ENCODE results near the gene ADAMTSL5. TPM values are rescaled to one million over a fixed set of nuclear protein-coding genes. Genes with fewer than 3 reads are reported as not detected.

ADAMTSL5 gene
- total and polyA plus RNA-seq, 4 donors: 0.09 to 1.8 (median 1.1) TPM

DNA sequence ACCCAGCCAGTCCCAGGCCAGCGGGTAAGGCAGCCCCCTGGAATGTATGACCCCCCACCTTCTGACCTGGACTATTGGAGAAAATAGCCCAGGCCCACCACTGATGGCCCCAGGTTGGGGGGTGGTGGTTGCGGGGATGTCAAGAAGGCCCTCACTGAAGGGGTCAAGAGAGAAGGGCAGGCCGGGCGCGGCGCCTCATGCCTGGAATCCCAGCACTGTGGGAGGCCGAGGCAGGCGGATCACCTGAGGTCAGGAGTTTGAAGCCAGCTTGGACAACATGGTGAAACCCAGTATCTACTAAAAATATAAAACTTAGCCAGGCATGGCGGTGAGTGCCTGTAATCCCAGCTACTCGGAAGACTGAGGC lies 1.5 kb upstream of the ADAMTSL5 start:
- no peak overlapping the region for H3K9ac ChIP-seq (ENCODE audit: low read depth in 1 of 2, low read length in 2 of 2)
- H3K9me3 ChIP-seq (ENCODE audit: control insufficient read depth in 4 of 4, low read length in 3 of 4): no peaks in the 10 kb centered on the region
- no peak for DNase-seq (ENCODE audit: low spot score)
- peaks cover 0 to 3% (median 0%) of the 10 kb centered on the region in 4 donors for H3K27me3 ChIP-seq (ENCODE audit: control insufficient read depth in 4 of 4, insufficient read depth in 4 of 4, low read length in 3 of 4)
- TF ChIP-seq HNF4A (conservative IDR thresholded peaks at IDR 0.05) (no peak), RAD21 (IDR thresholded peaks at IDR 0.05) (no peak), SP1 (IDR thresholded peaks at IDR 0.05) (no peak), YY1 (IDR thresholded peaks at IDR 0.05) (no peak), TAF1 (conservative IDR thresholded peaks at IDR 0.05) (no peak), EGR1 (IDR thresholded peaks at IDR 0.05; ENCODE audit: low read depth in 2 of 2) (no peak), FOXA2 (IDR thresholded peaks at IDR 0.05) (no peak), HNF4G (IDR thresholded peaks at IDR 0.05) (no peak), RXRA (IDR thresholded peaks at IDR 0.05) (no peak), GABPA (IDR thresholded peaks at IDR 0.05 in 1 of 2, conservative IDR thresholded peaks at IDR 0.05 in 1 of 2) (no peak), JUND (IDR thresholded peaks at IDR 0.05) (no peak), NR2F2 (IDR thresholded peaks at IDR 0.05) (no peak), FOXA1 (IDR thresholded peaks at IDR 0.05) (no peak)
- TF ChIP-seq, protein P1, sequence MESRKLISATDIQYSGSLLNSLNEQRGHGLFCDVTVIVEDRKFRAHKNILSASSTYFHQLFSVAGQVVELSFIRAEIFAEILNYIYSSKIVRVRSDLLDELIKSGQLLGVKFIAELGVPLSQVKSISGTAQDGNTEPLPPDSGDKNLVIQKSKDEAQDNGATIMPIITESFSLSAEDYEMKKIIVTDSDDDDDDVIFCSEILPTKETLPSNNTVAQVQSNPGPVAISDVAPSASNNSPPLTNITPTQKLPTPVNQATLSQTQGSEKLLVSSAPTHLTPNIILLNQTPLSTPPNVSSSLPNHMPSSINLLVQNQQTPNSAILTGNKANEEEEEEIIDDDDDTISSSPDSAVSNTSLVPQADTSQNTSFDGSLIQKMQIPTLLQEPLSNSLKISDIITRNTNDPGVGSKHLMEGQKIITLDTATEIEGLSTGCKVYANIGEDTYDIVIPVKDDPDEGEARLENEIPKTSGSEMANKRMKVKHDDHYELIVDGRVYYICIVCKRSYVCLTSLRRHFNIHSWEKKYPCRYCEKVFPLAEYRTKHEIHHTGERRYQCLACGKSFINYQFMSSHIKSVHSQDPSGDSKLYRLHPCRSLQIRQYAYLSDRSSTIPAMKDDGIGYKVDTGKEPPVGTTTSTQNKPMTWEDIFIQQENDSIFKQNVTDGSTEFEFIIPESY (IDR thresholded peaks at IDR 0.05): no peak
- TF ChIP-seq, protein P2, sequence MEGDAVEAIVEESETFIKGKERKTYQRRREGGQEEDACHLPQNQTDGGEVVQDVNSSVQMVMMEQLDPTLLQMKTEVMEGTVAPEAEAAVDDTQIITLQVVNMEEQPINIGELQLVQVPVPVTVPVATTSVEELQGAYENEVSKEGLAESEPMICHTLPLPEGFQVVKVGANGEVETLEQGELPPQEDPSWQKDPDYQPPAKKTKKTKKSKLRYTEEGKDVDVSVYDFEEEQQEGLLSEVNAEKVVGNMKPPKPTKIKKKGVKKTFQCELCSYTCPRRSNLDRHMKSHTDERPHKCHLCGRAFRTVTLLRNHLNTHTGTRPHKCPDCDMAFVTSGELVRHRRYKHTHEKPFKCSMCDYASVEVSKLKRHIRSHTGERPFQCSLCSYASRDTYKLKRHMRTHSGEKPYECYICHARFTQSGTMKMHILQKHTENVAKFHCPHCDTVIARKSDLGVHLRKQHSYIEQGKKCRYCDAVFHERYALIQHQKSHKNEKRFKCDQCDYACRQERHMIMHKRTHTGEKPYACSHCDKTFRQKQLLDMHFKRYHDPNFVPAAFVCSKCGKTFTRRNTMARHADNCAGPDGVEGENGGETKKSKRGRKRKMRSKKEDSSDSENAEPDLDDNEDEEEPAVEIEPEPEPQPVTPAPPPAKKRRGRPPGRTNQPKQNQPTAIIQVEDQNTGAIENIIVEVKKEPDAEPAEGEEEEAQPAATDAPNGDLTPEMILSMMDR (IDR thresholded peaks at IDR 0.05; ENCODE audit: low read depth, low read length, missing input control): no peak
- TF ChIP-seq, protein P3, sequence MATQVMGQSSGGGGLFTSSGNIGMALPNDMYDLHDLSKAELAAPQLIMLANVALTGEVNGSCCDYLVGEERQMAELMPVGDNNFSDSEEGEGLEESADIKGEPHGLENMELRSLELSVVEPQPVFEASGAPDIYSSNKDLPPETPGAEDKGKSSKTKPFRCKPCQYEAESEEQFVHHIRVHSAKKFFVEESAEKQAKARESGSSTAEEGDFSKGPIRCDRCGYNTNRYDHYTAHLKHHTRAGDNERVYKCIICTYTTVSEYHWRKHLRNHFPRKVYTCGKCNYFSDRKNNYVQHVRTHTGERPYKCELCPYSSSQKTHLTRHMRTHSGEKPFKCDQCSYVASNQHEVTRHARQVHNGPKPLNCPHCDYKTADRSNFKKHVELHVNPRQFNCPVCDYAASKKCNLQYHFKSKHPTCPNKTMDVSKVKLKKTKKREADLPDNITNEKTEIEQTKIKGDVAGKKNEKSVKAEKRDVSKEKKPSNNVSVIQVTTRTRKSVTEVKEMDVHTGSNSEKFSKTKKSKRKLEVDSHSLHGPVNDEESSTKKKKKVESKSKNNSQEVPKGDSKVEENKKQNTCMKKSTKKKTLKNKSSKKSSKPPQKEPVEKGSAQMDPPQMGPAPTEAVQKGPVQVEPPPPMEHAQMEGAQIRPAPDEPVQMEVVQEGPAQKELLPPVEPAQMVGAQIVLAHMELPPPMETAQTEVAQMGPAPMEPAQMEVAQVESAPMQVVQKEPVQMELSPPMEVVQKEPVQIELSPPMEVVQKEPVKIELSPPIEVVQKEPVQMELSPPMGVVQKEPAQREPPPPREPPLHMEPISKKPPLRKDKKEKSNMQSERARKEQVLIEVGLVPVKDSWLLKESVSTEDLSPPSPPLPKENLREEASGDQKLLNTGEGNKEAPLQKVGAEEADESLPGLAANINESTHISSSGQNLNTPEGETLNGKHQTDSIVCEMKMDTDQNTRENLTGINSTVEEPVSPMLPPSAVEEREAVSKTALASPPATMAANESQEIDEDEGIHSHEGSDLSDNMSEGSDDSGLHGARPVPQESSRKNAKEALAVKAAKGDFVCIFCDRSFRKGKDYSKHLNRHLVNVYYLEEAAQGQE (IDR thresholded peaks at IDR 0.05): no peak
- TF ChIP-seq, protein P4, sequence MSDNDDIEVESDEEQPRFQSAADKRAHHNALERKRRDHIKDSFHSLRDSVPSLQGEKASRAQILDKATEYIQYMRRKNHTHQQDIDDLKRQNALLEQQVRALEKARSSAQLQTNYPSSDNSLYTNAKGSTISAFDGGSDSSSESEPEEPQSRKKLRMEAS (IDR thresholded peaks at IDR 0.05): no peak
- TF ChIP-seq, protein P5, sequence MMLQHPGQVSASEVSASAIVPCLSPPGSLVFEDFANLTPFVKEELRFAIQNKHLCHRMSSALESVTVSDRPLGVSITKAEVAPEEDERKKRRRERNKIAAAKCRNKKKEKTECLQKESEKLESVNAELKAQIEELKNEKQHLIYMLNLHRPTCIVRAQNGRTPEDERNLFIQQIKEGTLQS (IDR thresholded peaks at IDR 0.05): no peak
- no peak overlapping the region for H3K4me3 ChIP-seq (ENCODE audit: low read depth in 1 of 3, low read length in 3 of 3)
- H3K4me1 ChIP-seq (ENCODE audit: control insufficient read depth in 4 of 4, insufficient read depth in 4 of 4, low read length in 3 of 4): peaks cover 0 to 17% (median 7%) of the 10 kb centered on the region in 4 donors
- no peaks in the 10 kb centered on the region for H3K36me3 ChIP-seq (ENCODE audit: control insufficient read depth in 4 of 4, insufficient read depth in 3 of 4, low read depth in 1 of 4, low read length in 3 of 4)
- H3K27ac ChIP-seq (ENCODE audit: low read depth in 1 of 2, low read length in 2 of 2): no peak overlapping the region
- WGBS: 72% methylated on average over 10 of the region's 10 CpGs

Data from liver (tissue), 9 donors.